ENCODE results near the gene MARCKSL1. TPM values are rescaled to one million over a fixed set of nuclear protein-coding genes. Genes with fewer than 3 reads are reported as not detected.

Gene MARCKSL1
- total RNA-seq, 2 donors from 2014 or later = 12.9 to 34.5 TPM

- no peak for DNase-seq
- Histone ChIP-seq H3K27me3 (no peaks in the 10 kb centered on the region), H3K4me3 (no peak overlapping the region), H3K27ac (no peak overlapping the region), H3K9me3 (no peaks in the 10 kb centered on the region), H3K36me3 (replicated peaks in 1 of 2; ENCODE audit: insufficient read depth in 1 of 2, low read depth in 2 of 2) (peaks cover 5 to 20% of the 10 kb centered on the region in 2 donors), H3K4me1 (peaks cover 14% of the 10 kb centered on the region)
- TF ChIP-seq, protein P1, sequence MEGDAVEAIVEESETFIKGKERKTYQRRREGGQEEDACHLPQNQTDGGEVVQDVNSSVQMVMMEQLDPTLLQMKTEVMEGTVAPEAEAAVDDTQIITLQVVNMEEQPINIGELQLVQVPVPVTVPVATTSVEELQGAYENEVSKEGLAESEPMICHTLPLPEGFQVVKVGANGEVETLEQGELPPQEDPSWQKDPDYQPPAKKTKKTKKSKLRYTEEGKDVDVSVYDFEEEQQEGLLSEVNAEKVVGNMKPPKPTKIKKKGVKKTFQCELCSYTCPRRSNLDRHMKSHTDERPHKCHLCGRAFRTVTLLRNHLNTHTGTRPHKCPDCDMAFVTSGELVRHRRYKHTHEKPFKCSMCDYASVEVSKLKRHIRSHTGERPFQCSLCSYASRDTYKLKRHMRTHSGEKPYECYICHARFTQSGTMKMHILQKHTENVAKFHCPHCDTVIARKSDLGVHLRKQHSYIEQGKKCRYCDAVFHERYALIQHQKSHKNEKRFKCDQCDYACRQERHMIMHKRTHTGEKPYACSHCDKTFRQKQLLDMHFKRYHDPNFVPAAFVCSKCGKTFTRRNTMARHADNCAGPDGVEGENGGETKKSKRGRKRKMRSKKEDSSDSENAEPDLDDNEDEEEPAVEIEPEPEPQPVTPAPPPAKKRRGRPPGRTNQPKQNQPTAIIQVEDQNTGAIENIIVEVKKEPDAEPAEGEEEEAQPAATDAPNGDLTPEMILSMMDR (IDR thresholded peaks at IDR 0.05) = no peak
- no peak for TF ChIP-seq POLR2A (IDR thresholded peaks at IDR 0.05)
- intact Hi-C loops (cut with DNase I) = no loop called here
- 83 to 100% methylated on average over 1 to 3 of the region's 3 CpGs for WGBS, 2 donors
- ATAC-seq = no peak
Observed at GRCh38 chr1:32332290-32333079, 3.5 kb downstream of the MARCKSL1 start.

DNA sequence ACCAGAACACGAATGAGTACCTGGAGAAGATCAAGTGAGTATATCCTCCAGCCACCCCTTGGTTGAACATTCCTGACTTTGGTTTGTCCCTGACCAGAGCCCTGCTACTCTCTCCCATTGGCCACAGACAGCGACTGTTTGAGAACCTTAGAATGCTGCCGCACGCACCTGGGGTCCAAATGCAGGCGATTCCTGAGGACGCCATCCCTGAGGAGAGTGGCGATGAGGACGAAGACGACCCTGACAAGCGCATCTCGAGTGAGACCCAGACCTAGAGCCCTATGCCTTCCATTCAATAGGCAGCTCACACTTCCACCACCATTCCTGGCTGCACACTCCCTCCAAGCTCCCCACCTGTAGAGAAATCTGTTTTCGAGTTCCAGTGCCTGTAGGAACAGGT lies 4.5 kb downstream of the MARCKSL1 start:
- Histone ChIP-seq H3K27ac (no peak overlapping the region), H3K4me3 (no peak overlapping the region), H3K27me3 (no peaks in the 10 kb centered on the region), H3K4me1 (peaks cover 14% of the 10 kb centered on the region), H3K36me3 (replicated peaks in 1 of 2; ENCODE audit: insufficient read depth in 1 of 2, low read depth in 2 of 2) (peaks cover 5 to 28% of the 10 kb centered on the region in 2 donors), H3K9me3 (no peaks in the 10 kb centered on the region)
- TF ChIP-seq, protein P1 (IDR thresholded peaks at IDR 0.05) = no peak
- TF ChIP-seq POLR2A (IDR thresholded peaks at IDR 0.05) = no peak
- no peak for DNase-seq
- intact Hi-C loops (cut with DNase I) = no loop called here
- ATAC-seq = no peak
- WGBS, 2 donors = 86 to 91% methylated on average over 10 to 12 of the region's 12 CpGs

DNA sequence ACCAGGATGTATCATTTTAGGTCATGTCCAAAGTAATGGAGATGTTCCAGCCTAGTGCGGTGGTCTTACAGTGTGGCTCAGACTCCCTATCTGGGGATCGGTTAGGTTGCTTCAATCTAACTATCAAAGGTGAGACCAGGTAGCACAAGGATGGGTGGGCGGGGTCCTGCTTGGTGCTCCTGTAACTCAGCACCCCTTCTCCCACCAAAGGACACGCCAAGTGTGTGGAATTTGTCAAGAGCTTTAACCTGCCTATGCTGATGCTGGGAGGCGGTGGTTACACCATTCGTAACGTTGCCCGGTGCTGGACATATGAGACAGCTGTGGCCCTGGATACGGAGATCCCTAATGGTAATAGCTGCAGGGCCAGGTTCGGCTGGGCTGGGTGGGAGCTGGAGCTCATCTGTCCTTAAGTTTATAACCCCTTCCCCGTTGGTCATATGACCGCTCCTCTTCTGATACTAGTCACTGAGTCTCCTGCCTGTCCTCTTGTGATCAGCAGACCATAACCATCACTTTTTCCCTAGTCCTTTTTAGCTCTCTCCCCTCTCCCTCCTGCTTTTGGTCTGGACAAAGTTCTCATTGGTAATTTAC lies 5.4 kb downstream of the MARCKSL1 start:
- 92 to 93% methylated on average over 12 of the region's 12 CpGs for WGBS, 2 donors
- no peak for TF ChIP-seq POLR2A (IDR thresholded peaks at IDR 0.05)
- TF ChIP-seq, protein P1 (IDR thresholded peaks at IDR 0.05) = no peak
- ATAC-seq = no peak
- intact Hi-C loops (cut with DNase I) = no loop called here
- Histone ChIP-seq H3K4me3 (no peak overlapping the region), H3K27ac (no peak overlapping the region), H3K36me3 (replicated peaks in 1 of 2; ENCODE audit: insufficient read depth in 1 of 2, low read depth in 2 of 2) (peaks cover 5 to 28% of the 10 kb centered on the region in 2 donors), H3K4me1 (peaks cover 14% of the 10 kb centered on the region), H3K9me3 (no peaks in the 10 kb centered on the region), H3K27me3 (no peaks in the 10 kb centered on the region)
- no peak for DNase-seq

DNA sequence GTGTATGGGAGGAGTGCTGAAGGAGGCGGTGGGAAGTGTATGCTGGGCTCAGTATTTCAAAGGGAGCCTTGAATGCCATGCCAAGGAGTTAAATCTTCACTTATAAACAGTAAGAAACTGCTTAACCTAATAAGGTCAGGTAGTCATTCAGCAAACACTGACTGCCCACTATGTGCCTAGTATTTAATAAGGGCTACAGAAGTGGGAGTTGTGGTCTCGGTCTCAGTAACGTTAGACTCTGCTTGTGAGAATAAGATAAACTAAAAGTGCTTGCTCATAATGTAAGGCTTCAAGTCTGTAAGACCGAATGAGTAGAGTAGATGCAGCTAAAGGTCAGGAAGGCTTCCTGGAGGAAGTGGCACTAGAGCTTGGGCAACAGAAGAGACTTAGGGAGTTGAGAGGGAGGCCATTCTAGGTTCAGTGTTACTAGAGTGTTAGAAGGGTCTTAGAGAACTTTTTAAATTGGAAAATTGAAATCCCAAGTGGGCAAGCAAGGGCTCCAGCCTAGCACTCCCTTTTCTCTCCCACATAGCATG lies 6.0 kb downstream of the MARCKSL1 start:
- H3K4me1 ChIP-seq = peaks cover 12% of the 10 kb centered on the region
- peaks cover 5 to 28% of the 10 kb centered on the region in 2 donors for H3K36me3 ChIP-seq (replicated peaks in 1 of 2; ENCODE audit: insufficient read depth in 1 of 2, low read depth in 2 of 2)
- H3K9me3 ChIP-seq = no peaks in the 10 kb centered on the region
- no peaks in the 10 kb centered on the region for H3K27me3 ChIP-seq
- intact Hi-C loops (cut with DNase I) = no loop called here
- DNase-seq (no peak), ATAC-seq (no peak)
- no peak overlapping the region for H3K4me3 ChIP-seq
- TF ChIP-seq, protein P1 (IDR thresholded peaks at IDR 0.05) = no peak
- TF ChIP-seq POLR2A (IDR thresholded peaks at IDR 0.05) = no peak
- WGBS, 2 donors = 95 to 97% methylated on average over 4 of the region's 4 CpGs
- H3K27ac ChIP-seq = no peak overlapping the region

Data from body of pancreas (tissue), 4 donors.